SKM-1 treated with dmso at 0.1 percent for 144 hours (cell line): ENCODE results near the gene PRR5L.
"Not testable (repeated sequence)": the region's sequence is repeated elsewhere in the genome, so short reads cannot be mapped to it uniquely, and the experiment has no call there.

Experiments used
- DNase-seq: peaks from one replicate; lab custom pipeline; 2025; ENCODE audit not compliant: unreplicated experiment; lab: John Stamatoyannopoulos, UW

PRR5L gene

DNA sequence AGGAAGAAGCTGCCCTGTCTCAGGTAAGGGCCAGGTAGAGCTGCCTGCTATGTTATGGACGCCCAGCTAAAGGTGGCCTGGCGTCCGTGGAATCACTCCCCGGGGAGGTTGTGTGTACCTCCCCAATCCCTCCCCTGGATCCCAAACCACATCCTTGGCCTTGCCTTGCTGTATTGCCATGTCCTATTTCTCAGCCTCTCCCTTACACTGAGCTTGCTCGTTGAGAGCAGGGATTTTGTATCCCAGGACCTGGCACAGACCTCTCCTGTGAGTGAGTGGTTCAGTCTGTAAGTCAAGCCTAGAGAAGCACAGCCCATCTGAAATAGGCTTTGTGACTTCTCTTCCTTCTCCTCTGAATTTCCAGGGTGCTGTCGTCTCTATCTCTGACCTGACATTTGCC is 160.1 kb downstream of the PRR5L start:
- no peak for DNase-seq

DNA sequence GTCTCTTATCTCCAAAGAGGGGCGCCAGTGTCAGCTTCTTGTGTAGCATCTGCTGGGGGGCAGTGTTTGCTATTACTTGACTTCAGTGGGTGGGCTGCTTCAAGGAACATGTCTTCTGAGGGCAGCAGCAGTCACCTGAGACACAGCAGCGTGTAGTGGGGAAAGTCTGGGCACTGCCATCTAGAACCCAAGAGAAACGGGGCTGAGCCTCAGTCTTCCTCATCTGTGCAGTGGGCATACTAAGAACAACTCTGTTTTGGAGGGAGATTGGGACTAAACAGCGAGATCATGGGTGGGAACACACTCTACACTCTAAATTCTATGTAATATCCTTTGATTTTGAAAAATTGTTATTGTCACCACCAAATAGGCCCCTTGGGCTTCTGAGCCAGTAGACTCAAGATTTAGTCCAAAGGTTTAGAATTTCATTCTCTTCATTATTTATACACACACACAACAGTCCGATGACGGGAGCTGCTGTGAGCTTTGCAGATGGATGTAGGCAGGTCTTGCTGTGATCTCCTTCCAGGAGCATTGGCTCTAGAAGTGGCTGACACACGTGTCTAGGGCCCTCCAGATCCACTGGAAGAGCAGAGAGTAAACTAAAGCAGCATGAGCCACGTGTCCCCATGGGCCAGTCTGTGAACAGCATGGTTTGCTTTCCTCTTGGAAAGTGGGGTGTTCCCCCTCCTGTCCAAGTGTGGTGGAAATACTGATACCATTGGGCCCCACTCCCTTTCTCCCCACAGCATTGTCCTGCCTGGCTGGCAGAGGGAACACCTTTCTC is 162.2 kb downstream of the PRR5L start:
- DNase-seq = no peak

DNA sequence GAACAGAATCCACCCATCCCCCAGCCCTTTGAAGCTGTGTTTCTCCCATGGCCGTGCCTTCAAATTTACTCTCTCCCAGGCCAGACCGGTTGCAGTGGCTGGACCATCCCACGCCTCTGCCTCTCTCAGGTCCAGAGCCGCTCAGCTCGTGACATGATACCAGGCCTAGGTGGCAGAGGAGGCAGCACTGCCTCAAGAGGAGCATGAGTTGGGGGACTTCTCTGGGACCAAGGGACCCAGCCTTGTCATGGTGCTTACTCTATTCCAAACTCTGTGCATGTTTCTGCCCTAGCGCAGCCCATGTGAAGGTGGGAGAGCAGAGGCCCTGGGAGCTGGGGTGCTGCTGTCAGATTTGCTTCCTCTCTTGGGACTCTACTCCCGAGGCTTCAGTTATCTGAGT is 163.0 kb downstream of the PRR5L start:
- no peak for DNase-seq

DNA sequence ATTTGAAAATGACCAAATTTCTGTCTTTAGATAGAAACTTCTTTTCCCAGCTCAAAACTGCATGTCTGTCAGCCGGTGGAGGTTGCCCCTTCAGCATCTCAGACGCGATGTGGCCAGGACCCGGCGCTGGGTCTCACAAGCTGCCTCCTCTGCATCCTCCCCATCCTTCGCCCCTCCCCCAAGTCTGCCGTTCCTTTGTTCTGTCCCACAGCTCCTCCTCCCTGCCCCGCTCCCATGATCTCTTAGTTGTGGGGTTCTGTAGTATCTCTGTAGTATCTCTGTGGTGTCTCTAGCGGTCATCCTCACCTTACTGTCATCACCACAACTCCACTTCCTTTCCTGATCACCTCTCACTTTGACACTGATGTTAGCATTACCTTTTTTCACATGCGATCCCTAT is 164.1 kb downstream of the PRR5L start:
- no peak for DNase-seq

DNA sequence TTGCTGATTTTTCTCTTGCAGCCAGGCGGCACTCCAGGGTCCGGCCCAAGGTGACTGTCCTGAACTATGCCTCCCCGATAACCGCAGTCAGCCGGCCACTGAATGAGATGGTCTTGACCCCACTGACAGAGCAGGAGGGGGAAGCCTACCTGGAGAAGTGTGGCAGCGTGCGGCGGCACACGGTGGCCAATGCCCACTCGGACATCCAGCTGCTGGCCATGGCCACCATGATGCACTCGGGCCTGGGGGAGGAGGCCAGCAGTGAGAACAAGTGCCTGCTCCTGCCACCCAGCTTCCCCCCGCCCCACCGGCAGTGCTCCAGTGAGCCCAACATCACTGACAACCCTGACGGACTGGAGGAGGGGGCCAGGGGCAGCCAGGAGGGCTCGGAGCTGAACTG is 166.2 kb downstream of the PRR5L start:
- no peak for DNase-seq

DNA sequence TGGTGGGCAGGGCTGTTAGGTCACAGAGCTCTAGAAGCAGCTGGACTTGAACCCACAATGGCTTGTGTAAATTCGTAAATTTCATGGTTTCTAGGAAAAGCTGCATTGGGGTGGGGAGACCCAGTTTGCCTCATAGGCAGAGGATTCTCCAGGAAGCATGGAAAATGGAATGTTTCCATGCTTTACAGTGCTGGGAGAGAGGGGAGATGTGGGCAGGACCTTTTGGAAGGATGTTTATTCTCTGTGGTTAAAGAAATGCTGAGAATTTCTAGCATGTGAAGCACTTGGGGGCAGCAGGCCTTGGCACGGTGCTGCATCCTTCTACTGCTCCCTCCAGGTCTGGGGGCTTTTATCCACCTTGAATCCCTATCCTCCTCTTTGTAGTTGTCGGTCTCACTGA is 167.7 kb downstream of the PRR5L start:
- DNase-seq = no peak

DNA sequence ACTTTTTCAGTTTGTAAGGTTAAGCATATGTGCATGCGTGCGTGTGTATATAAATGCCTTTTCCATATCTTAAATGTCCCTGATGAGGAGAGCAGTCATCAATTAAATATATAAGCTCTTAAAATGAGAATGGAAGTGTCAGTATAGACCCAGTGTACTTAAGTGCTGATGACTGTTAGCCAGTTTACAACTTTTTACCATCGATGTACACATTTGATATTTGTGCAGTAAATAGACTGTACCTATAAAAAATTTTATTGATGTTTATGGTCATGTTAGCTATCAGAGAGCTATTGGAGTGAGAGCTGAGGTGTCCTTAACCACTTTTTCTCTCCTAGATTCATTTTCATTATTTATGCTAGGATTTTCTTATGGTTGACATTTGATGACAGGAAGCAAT is 168.6 kb downstream of the PRR5L start:
- DNase-seq = no peak

DNA sequence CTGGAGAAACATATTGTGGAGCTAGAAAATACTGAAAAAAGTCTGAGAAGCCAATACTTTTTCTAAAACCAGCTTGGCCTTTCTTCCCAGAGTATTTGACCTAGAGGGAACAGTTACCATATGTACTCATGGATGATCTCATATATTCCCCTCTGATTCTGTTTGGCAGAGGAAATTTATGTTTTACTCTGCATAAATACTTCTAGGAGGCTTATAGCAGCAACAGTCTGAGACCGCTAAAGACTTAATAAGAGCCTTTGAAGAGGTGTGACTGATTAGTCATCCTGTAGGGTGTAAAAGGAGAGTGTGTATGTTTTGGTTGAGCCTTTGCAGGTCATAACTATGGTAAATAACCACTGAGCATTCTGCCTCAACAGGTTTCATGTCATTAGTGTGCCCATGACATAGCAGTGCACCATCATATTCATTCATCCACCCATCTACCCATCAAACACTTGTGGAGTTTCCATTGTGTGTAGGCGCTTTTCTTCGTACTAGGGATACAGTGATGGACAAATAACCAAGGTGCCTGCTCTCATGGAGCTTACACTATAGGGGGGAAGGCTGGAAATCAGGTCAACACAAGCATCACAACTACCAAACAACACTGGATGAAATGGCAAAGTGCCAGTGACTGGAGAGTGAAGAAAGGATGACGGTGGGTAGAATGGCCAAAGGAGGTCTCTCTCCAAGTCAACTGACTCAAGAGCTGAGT is 169.5 kb downstream of the PRR5L start:
- no peak for DNase-seq

DNA sequence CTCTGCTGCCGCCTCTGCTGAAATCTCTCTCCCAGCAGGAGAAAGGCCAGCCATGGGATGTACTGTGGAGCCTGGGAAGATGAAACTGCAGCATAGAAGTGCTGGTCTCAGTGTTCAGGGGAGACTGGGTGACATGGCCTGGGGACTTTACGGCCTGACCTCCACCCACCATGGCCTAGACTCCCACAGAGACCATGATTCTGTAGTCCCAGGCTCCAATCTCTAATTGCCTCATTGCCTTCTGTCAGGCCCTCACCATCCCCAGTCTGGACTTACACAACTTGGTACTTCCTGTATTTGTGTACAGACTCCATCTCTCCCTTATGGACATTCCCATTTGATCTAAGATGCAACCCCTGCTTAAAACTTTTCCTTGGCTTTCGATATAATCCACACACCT is 170.9 kb downstream of the PRR5L start:
- peak; percentile 28 for DNase-seq

DNA sequence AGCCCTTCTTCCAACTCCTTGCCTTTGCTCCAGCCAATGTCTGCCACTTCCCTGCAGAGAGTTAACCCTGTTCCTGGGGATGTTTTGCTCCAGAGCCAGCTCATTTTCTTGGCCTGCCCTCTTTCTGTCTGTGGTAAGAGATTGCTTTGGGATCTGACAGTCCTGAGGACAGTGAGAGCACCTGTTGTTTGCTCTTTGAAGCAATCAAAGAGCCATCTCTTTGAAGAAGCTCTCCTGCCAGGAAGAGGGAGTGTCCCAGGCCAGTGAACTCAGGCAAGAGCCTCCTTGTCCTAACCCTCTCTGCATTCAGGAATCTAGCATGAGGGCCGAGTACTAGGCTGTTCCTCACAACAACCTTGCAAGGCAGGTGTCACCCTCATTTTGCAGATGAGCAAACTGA is 171.8 kb downstream of the PRR5L start:
- no peak for DNase-seq

DNA sequence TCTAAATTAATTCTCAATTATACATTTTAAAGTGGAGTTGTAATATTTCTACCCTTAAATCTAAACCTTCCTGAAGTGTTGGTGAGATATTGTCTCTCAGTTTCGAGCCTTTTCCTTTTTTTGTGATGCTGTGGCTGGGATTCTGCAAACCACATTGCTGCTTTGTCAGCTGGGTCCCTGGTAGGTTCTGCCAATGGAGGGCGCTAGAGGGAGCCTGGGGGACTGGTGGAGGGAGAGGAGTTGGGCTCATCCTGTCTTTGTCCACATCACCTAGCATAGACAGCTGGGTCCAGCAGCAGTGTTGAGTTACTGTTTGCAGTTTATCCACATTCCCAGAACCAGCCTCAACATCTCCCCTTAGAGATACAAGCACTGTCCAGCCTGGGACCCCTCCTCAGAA is 173.0 kb downstream of the PRR5L start:
- DNase-seq = no peak

DNA sequence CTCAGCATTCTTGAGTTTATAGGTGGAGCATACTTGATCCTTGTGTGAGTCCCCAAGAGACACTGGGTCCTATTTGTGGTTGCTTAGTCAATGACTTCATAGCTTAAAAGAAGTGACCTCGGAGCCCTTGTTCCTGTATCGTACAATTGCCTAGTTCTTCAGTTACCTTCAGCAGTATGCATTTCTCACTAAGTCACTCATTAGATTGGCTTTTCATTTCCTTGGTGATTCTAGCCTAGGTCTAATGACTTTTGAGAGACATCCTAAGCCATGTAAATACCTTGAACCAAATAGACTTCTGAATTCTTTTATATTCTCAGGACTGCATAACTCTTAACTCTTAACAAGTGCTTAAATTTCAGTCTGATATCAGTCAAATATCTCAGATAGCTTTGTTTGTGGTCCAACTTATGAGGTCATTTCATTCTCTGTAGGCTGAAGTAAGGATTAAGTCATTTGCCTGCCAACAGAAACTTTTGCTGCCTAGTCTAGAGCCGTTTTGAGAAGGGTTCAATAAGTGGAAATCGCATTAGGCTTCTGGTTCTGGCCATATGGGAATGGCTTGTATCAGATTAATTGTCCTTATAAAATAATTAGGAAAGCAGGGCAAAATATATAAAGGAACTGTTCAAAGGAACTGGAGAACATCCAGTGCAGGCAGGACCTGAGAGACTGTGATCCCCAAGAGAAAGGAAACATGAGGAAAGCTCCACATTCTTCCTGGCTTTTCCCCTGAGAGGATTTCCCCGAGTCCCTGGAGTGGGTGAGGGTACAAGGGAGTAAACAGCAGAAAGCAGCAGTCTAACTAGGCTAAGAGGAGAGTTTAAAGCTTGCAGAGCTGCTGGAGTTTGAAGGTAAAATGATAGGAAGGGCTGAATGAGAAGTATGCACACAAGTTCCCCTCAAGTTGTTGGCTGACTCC is 174.1 kb downstream of the PRR5L start:
- DNase-seq = no peak

DNA sequence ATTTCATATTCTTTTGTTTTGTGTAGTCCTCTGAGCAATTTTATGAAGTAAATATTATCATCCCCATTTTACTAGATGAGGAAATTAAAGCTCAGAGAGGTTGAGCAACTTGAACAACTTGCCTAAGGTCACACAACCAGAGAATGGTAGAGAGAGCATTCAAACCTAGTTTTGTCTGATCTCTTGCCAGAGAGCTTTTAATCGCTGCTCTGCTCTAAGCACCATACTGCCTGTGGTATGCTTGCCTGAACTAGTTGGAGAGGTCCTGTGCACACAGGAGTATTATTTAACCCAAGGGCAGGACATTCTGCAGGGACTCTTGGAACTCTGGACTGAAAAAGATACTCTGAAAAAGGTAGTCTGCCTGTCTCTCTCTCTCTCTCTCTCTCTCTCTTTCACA is 175.5 kb downstream of the PRR5L start:
- no peak for DNase-seq

DNA sequence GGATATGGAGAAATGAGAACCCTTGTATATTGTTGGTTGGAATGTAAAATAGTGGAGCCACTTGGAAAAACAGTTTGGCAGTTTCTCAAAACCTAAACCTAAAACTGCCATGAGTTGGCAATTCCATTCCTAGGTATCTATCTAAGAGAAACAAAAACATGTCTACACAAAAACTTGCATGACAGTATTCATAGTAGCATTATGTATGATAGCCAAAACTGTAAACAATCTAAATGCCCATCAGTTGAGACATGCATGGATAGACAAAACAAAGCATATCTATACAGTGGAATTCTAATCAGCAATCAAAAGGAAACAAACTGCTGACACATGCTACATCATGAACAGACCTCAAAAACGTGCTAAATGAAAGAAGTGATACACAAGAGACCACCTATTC is 179.1 kb downstream of the PRR5L start:
- no peak for DNase-seq

DNA sequence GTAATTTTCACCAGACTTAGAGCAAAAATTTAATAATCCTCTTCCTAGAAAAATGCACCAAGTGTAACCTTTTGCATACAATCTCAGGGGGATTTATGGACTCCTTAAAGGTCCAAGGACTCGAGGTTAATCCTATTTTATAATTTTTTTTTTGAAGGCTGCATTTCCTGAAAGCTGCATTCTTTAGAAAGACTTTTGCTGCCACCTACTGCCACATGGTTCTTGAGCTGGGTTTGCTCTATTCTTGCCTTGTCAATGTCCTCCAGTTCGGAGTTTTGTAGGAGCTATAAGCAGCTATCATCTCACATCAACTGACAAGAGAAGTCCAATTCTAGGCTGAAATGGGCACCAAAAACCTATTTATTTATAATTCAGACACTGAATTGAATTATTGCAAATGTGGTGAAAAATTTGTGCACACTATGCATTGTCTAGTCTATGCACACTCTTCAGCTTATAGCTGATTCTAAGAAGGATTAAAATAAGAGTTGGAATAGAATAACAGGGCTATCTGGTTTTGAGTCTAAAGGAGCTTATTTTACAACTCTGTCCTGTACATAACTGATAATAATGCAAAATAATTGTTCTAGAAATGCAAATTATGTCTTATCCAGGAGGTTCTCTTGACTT is 182.7 kb downstream of the PRR5L start:
- peak; percentile 26 for DNase-seq

DNA sequence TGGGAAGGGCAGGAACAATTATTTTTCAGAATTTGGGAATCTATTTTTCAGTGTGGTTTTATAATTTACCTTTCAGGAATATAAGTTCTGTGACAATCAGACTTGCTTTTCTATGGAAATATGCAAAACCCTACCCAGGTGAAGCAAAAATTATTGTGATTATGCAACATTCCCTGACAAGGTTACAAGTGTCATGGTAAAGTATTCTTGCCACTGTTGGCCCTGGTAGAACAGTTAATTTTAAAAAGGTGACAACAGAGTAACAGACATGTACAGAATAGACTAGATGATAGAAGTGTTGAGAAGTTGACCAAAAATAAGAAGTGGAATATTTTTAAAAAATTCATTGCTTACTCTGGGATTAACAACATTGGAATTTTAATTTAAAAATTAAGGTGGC is 184.7 kb downstream of the PRR5L start:
- DNase-seq = no peak

DNA sequence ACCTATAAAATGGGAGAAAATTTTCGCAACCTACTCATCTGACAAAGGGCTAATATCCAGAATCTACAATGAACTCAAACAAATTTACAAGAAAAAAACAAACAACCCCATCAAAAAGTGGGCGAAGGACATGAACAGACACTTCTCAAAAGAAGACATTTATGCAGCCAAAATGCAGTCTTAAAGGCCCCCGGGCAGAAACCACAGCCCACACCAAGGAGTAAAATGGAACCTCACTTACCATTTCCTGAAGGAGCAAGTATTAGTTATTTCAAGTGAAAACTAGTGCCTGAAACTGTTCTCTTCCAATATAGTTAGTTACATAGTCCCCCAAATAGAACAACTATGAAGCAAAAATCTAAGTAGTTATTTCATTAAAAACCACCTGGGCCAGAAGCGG is 187.0 kb downstream of the PRR5L start:
- DNase-seq = not testable (repeated sequence)

DNA sequence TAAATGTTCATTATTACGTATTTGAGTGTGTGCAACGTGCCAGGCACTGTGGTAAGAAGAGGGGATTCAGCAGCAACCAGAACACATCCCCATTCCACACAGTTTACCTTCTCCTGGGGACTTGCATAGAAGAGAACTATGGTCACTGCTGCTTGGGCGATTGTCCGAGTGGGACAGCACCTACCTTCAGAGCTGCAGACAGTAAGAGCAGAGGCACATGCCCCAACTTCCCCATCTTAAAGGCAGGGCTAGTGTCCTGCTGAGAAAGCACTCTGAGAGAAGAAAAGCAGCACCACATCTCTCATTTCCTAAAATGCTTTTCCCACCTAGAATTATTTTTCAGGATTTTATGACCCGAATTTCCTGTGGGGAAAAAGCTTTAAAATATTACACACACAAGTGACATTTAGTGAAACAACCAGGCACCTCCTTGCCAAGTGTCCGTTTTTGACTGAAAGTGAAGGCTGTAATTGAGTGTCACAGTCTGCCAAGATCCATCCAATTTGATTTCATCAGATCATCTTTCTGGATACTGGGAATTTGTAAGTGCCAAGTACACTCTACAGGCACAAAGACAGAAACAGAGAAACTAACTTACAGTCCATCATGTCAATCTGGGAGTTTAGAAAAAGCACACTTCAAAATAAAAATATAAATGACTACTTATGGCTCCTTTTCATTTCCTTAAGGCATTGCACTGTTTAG is 189.4 kb downstream of the PRR5L start:
- DNase-seq = no peak

DNA sequence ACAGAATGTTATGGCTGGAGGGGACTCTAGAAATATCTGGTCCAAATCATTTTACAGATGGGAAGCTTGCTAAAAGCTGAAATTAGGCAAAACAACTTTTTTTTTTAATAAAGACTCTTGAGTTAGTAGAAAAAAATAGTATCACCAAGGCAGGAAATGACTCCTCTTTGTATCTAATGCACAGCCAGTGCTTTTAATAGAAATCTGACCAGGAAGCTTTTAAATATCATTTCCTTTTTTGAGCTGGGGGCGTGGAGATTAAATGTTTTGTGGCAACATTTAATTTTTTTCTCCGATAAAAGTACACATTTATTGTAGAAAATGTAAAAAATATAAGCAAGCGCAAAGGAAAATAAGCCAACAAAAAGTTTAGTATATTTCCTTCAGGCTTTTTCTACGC is 191.5 kb downstream of the PRR5L start:
- DNase-seq = no peak

DNA sequence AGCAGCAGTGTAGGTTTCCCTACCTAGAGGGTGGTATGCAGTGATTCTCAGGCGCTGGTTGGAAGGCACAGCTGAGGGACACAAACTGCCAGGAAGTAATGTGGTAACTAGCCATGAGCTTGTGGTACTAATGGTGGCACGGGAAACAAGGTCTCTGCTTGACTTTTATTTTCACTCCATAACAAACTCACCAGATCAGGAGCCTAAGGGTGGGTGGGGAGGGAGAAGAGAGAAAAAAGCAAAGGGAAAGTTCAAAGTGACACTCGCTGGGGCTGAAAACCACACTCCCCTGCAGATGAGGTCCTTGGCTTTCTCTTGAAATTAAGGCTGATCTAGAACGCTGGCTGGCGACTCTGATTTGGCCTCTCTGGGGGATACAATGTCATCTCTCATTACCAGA is 192.0 kb downstream of the PRR5L start:
- no peak for DNase-seq
